DND-41 (cell line): ENCODE measurements around the gene SPATS2L.

Experiments used
- ATAC-seq: fragments of 200-7000 bp; cut with Tn5 transposase; 3 replicates; pipeline ENCODE4 v1.9.1; 2021; ENCODE audit warnings: low read depth; ENCODE audit not compliant: insufficient read depth
- DNase-seq: peaks from one replicate; pipeline ENCODE4 v3.0.0-alpha.2; 2020
- H2AFZ ChIP-seq: 2 replicates; pipeline ENCODE4 v1.6.0; 2012; ENCODE audit warnings: low read depth, low read length
- H3K27ac ChIP-seq: 2 replicates; pipeline ENCODE4 v1.5.1; 2012; ENCODE audit warnings: low read length, inconsistent platforms
- H3K27me3 ChIP-seq: fragments of 200-600 bp; sonication (generic); 2 replicates; pipeline ENCODE4 v1.6.0; 2012; ENCODE audit warnings: low read length, mild to moderate bottlenecking, inconsistent platforms; ENCODE audit not compliant: insufficient read depth, poor library complexity
- H3K36me3 ChIP-seq: 2 replicates; pipeline ENCODE4 v1.5.1; 2012; ENCODE audit warnings: low read length, inconsistent platforms; ENCODE audit not compliant: insufficient read depth
- H3K4me1 ChIP-seq: 2 replicates; pipeline ENCODE4 v1.5.1; 2012; ENCODE audit warnings: mild to moderate bottlenecking, low read length; ENCODE audit not compliant: insufficient read depth
- H3K4me2 ChIP-seq: 2 replicates; pipeline ENCODE4 v1.6.0; 2012; ENCODE audit warnings: mild to moderate bottlenecking, moderate library complexity, low read length, inconsistent platforms; ENCODE audit not compliant: insufficient read depth
- H3K4me3 ChIP-seq, 2 experiments: fragments of 200-600 bp in 1 of 2; shearing (Covaris generic) in 1 of 2; 2 replicates each; pipeline ENCODE4 v1.5.1; 2012 to 2016; ENCODE audit warnings: inconsistent platforms in 2 of 2, low read length in 2 of 2, mild to moderate bottlenecking in 2 of 2, low read depth in 1 of 2, moderate library complexity in 1 of 2
- H3K79me2 ChIP-seq: 2 replicates; pipeline ENCODE4 v1.6.0; 2012; ENCODE audit warnings: low read length, inconsistent platforms; ENCODE audit not compliant: insufficient read depth
- H3K9ac ChIP-seq: 2 replicates; pipeline ENCODE4 v1.6.0; 2012; ENCODE audit warnings: low read depth, mild to moderate bottlenecking, inconsistent platforms, low read length, moderate library complexity
- H3K9me3 ChIP-seq: 2 replicates; pipeline ENCODE4 v1.5.1; 2012; ENCODE audit warnings: low read length, moderate library complexity, mild to moderate bottlenecking, inconsistent platforms; ENCODE audit not compliant: insufficient read depth, severe bottlenecking
- H4K20me1 ChIP-seq: 2 replicates; pipeline ENCODE4 v1.6.0; 2012; ENCODE audit warnings: low read length; ENCODE audit not compliant: insufficient read depth
- CTCF ChIP-seq: IDR thresholded peaks from 2 replicates; pipeline ENCODE4 v1.5.1; 2012; ENCODE audit warnings: borderline replicate concordance, low read length, moderate library complexity, mild to moderate bottlenecking; ENCODE audit not compliant: poor library complexity, severe bottlenecking; ENCODE audit errors: extremely low read depth
- EZH2 ChIP-seq: IDR thresholded peaks from 3 replicates; pipeline ENCODE4 v1.6.1; 2012; ENCODE audit warnings: borderline replicate concordance, low read depth, mild to moderate bottlenecking, moderate library complexity, low read length, inconsistent platforms; ENCODE audit not compliant: severe bottlenecking

SPATS2L gene

GRCh38 chr2:200426754-200427153, 120.3 kb downstream of the SPATS2L start:
- H3K4me2 ChIP-seq: no peak overlapping the region
- no peak overlapping the region for H2AFZ ChIP-seq
- no peaks in the 10 kb centered on the region for H3K36me3 ChIP-seq
- no peaks in the 10 kb centered on the region for H3K4me1 ChIP-seq
- H3K9ac ChIP-seq: no peak overlapping the region
- H3K9me3 ChIP-seq: no peaks in the 10 kb centered on the region
- ATAC-seq: no peak
- H3K27me3 ChIP-seq: no peaks in the 10 kb centered on the region
- no peak overlapping the region for H3K4me3 ChIP-seq
- H3K79me2 ChIP-seq: no peaks in the 10 kb centered on the region
- TF ChIP-seq CTCF (no peak), EZH2 (no peak)
- no peak overlapping the region for H3K27ac ChIP-seq
- H4K20me1 ChIP-seq: no peaks in the 10 kb centered on the region
- no peak for DNase-seq

- Histone ChIP-seq H3K9me3 (no peaks in the 10 kb centered on the region), H3K4me2 (no peak overlapping the region), H3K27me3 (no peaks in the 10 kb centered on the region), H3K36me3 (no peaks in the 10 kb centered on the region), H3K4me1 (no peaks in the 10 kb centered on the region), H3K9ac (no peak overlapping the region), H3K79me2 (no peaks in the 10 kb centered on the region), H2AFZ (no peak overlapping the region), H3K27ac (no peak overlapping the region), H3K4me3 (no peak overlapping the region), H4K20me1 (no peaks in the 10 kb centered on the region)
- no peak for ATAC-seq
- no peak for TF ChIP-seq EZH2
- no peak for TF ChIP-seq CTCF
- DNase-seq: no peak
Observed at GRCh38 chr2:200428961-200429665, 122.6 kb downstream of the SPATS2L start.

GRCh38 chr2:200430017-200430416, 123.5 kb downstream of the SPATS2L start:
- Histone ChIP-seq H3K4me2 (no peak overlapping the region), H3K4me1 (no peaks in the 10 kb centered on the region), H3K79me2 (no peaks in the 10 kb centered on the region), H3K9ac (no peak overlapping the region), H3K27ac (no peak overlapping the region), H2AFZ (no peak overlapping the region), H4K20me1 (no peaks in the 10 kb centered on the region), H3K36me3 (no peaks in the 10 kb centered on the region), H3K9me3 (no peaks in the 10 kb centered on the region), H3K27me3 (peaks cover 3% of the 10 kb centered on the region), H3K4me3 (no peak overlapping the region)
- TF ChIP-seq CTCF (no peak), EZH2 (no peak)
- ATAC-seq (no peak), DNase-seq (no peak)
